Esophagus muscularis mucosa (tissue), 4 donors: Measurements from ENCODE around the gene HHATL. TPM values are rescaled to one million over a fixed set of nuclear protein-coding genes. Genes with fewer than 3 reads are reported as not detected.

Experiments used
- DNase-seq: peaks from one replicate; pipeline ENCODE4 v3.0.0-alpha.2; 2017; ENCODE audit errors: extremely low spot score
- H3K27ac ChIP-seq, 4 donors: fragments of 200-600 bp; sonication (generic); replicated peaks in 1 of 4; 1 replicate in 3 of 4; 2 replicates in 1 of 4; pipeline ENCODE4 v1.5.1; 2016 to 2019; ENCODE audit warnings: mild to moderate bottlenecking in 1 of 4
- H3K27me3 ChIP-seq, 4 donors: fragments of 200-600 bp; sonication (generic); one replicate each; pipeline versions ENCODE4 v1.5.1 to v1.6.0; 2016 to 2019
- H3K36me3 ChIP-seq, 4 donors: fragments of 200-600 bp; sonication (generic); one replicate each; pipeline ENCODE4 v1.5.1; 2016 to 2019
- H3K4me1 ChIP-seq, 4 donors: fragments of 200-600 bp; sonication (generic); one replicate each; pipeline ENCODE4 v1.5.1; 2016 to 2019
- H3K4me3 ChIP-seq, 4 donors: fragments of 200-600 bp; sonication (generic); 1 replicate in 2 of 4; 2 replicates in 2 of 4; pipeline ENCODE4 v1.5.1; 2016 to 2019; ENCODE audit warnings: mild to moderate bottlenecking in 4 of 4, moderate library complexity in 1 of 4
- H3K9me3 ChIP-seq, 4 donors: fragments of 200-600 bp; sonication (generic); 1 replicate in 3 of 4; 2 replicates in 1 of 4; pipeline ENCODE4 v1.5.1; 2016 to 2019
- EP300 ChIP-seq: sonication (generic); formaldehyde crosslinking; IDR thresholded peaks from one replicate; pipeline ENCODE4 v1.6.1; 2017; ENCODE audit warnings: antibody characterized with exemption
- POLR2A ChIP-seq: fragments of 450-650 bp; IDR thresholded peaks from one replicate; pipeline ENCODE4 v1.6.1; 2017; ENCODE audit warnings: antibody characterized with exemption, moderate library complexity, mild to moderate bottlenecking, low read depth
- POLR2AphosphoS5 ChIP-seq, 2 donors: sonication (generic); formaldehyde crosslinking; IDR thresholded peaks; one replicate each; pipeline ENCODE4 v1.6.1; 2017; ENCODE audit warnings: antibody characterized with exemption in 2 of 2
- WGBS: methylation state at CpG from one replicate; pipeline ENCODE4 v1.1.5; 2018; 5-methylcytosine and 5-hydroxymethylcytosine counted together
- intact Hi-C: fragments of 100-400 bp; cut with DNase I; formaldehyde crosslinking; loops from one replicate; pipeline ENCODE4 v1.15.1; 2023
- total RNA-seq, 4 donors: library from RNA; depleted of rRNA; stranded (reverse); fragments of >200 nt; gene quantifications; one replicate each; pipeline versions ENCODE4 v1.1.0 to v1.2.1, GENCODE V29; 2016
- TF ChIP-seq, protein P1 (sequence below), 3 experiments: fragments of 200-600 bp in 2 of 3; fragments of 450-650 bp in 1 of 3; sonication (generic) in 2 of 3; IDR thresholded peaks; one replicate each; pipeline ENCODE4 v1.5.1; 2017 to 2019; ENCODE audit warnings: antibody characterized with exemption in 3 of 3, mild to moderate bottlenecking in 2 of 3, moderate library complexity in 1 of 3

HHATL gene
- total RNA-seq, 4 donors from 2014 or later: 1.5 TPM; not detected in 3

DNA sequence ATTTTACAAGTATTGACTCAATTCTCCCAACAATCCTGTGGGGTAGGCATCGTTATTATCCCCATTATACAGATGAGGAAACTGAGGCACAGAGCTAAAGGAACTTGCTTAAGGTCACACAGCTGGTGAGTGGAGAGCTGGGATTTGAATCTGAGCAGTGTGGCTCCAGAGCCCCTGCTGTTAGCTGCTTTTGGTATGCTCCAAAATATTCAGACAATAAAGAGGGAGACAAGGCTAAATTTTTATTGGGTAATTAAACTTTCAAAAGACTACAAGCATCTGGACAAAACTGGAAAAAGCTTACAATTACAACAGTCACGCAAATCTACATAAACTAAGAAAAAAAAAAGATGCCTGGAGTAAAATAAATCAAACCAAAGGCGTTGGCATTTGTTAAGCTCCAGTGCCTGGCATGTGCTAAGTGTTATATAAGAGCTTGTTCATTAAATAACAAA, 42.7 kb upstream of the HHATL start:
- Histone ChIP-seq H3K9me3 (no peaks in the 10 kb centered on the region), H3K27me3 (no peaks in the 10 kb centered on the region), H3K27ac (peak overlapping the region; percentile 74 to 87 (median 80)), H3K4me1 (peaks cover 33 to 65% (median 64%) of the 10 kb centered on the region in 4 donors), H3K36me3 (no peaks in the 10 kb centered on the region), H3K4me3 (no peak overlapping the region)
- intact Hi-C loops: loop anchor here (5.0 kb wide), 1 partner anchor 143 kb away; the partner anchor contains the start of gene NKTR
- no peak for DNase-seq
- 70% methylated on average over 3 of the region's 3 CpGs for WGBS
- TF ChIP-seq POLR2AphosphoS5 (IDR thresholded peaks at IDR 0.05) (no peak), EP300 (no peak), POLR2A (no peak)
- TF ChIP-seq, protein P1, sequence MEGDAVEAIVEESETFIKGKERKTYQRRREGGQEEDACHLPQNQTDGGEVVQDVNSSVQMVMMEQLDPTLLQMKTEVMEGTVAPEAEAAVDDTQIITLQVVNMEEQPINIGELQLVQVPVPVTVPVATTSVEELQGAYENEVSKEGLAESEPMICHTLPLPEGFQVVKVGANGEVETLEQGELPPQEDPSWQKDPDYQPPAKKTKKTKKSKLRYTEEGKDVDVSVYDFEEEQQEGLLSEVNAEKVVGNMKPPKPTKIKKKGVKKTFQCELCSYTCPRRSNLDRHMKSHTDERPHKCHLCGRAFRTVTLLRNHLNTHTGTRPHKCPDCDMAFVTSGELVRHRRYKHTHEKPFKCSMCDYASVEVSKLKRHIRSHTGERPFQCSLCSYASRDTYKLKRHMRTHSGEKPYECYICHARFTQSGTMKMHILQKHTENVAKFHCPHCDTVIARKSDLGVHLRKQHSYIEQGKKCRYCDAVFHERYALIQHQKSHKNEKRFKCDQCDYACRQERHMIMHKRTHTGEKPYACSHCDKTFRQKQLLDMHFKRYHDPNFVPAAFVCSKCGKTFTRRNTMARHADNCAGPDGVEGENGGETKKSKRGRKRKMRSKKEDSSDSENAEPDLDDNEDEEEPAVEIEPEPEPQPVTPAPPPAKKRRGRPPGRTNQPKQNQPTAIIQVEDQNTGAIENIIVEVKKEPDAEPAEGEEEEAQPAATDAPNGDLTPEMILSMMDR (IDR thresholded peaks at IDR 0.05): no peak

DNA sequence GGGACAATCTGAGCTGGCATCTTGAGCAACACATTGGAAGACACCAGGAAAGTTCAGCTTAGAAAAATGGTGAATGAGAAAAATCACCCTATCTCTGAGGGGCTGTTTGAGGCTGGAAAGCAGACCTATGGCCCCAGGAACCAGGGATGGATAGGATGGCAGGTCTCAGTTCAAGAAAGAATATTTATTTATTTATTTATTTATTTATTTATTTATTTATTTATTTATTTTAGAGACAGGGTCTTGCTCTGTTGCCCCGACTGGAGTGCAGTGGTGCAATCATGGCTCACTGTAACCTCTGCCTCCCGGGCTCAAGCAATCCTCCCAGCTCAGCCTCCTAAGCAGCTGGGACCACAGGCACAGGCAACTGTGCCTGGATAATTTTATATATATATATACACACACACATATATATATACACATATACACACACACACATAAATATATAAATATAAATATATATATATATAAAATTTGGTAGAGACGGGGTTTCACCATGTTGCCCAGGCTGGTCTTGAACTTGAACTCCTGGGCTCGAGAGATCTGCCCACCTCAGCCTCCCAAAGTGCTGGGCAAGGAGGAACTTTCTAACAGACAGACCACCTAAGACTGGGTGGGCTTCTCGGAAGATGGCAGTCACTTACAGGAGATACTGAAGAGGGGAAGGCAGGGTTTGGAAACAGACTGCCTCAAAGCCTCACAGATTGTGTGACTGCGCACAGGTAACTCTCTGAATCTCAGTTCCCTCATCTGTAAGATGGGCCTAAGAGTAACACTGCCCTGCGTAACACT, 40.8 kb upstream of the HHATL start:
- Histone ChIP-seq H3K27ac (peak overlapping the region in 3 of 4 donors; percentile 42 to 51 (median 46)), H3K27me3 (no peaks in the 10 kb centered on the region), H3K9me3 (no peaks in the 10 kb centered on the region), H3K36me3 (no peaks in the 10 kb centered on the region), H3K4me1 (peaks cover 37 to 46% (median 45%) of the 10 kb centered on the region in 4 donors), H3K4me3 (no peak overlapping the region)
- TF ChIP-seq, protein P1 (IDR thresholded peaks at IDR 0.05): no peak
- TF ChIP-seq POLR2A: no peak
- TF ChIP-seq EP300: no peak
- intact Hi-C loops: loop anchor here (5.0 kb wide), 1 partner anchor 91 kb away; the partner anchor contains the start of gene ZBTB47
- no peak for DNase-seq
- 97% methylated on average over 7 of the region's 7 CpGs for WGBS

GRCh38 chr3:42742688-42743087, 40.1 kb upstream of the HHATL start:
- DNase-seq: no peak
- H3K27ac ChIP-seq: no peak overlapping the region
- intact Hi-C loops: loop anchor here (5.0 kb wide), 1 partner anchor 90 kb away; the partner anchor contains the start of gene ZBTB47
- H3K9me3 ChIP-seq: no peaks in the 10 kb centered on the region
- 90% methylated on average over 9 of the region's 9 CpGs for WGBS
- no peaks in the 10 kb centered on the region for H3K36me3 ChIP-seq
- no peak for TF ChIP-seq EP300
- TF ChIP-seq POLR2A: no peak
- TF ChIP-seq, protein P1 (IDR thresholded peaks at IDR 0.05): no peak
- no peak for TF ChIP-seq POLR2AphosphoS5 (IDR thresholded peaks at IDR 0.05)
- no peak overlapping the region for H3K4me3 ChIP-seq
- H3K27me3 ChIP-seq: no peaks in the 10 kb centered on the region
- H3K4me1 ChIP-seq: peaks cover 30 to 39% (median 38%) of the 10 kb centered on the region in 4 donors

GRCh38 chr3:42742259-42742658, 39.7 kb upstream of the HHATL start:
- no peaks in the 10 kb centered on the region for H3K9me3 ChIP-seq
- no peak for DNase-seq
- no peak overlapping the region for H3K4me3 ChIP-seq
- no peak for TF ChIP-seq POLR2A
- TF ChIP-seq, protein P1 (IDR thresholded peaks at IDR 0.05): no peak
- H3K4me1 ChIP-seq: peaks cover 28 to 34% (median 34%) of the 10 kb centered on the region in 4 donors
- WGBS: 92% methylated on average over 4 of the region's 4 CpGs
- H3K27me3 ChIP-seq: no peaks in the 10 kb centered on the region
- H3K27ac ChIP-seq: no peak overlapping the region
- H3K36me3 ChIP-seq: no peaks in the 10 kb centered on the region
- intact Hi-C loops: loop anchor here (5.0 kb wide), 1 partner anchor 90 kb away; the partner anchor contains the start of gene ZBTB47
